GM19023 (cell line): Measurements from ENCODE around the gene XPNPEP3.
"Not testable (repeated sequence)": the region's sequence is repeated elsewhere in the genome, so short reads cannot be mapped to it uniquely, and the experiment has no call there.

Experiments
- ATAC-seq: cut with Tn5 transposase; IDR thresholded peaks from one replicate; pipeline ENCODE4 v1.9.1; 2021; ENCODE audit warnings: mild to moderate bottlenecking, moderate library complexity; ENCODE audit not compliant: unreplicated experiment

Gene XPNPEP3

GRCh38 chr22:40855979-40856512 is 902 bp upstream of the XPNPEP3 start:
- ATAC-seq = peak; percentile 31

- ATAC-seq = no peak
Measured at GRCh38 chr22:40857309-40857855, 434 bp downstream of the XPNPEP3 start.

GRCh38 chr22:40862013-40862412 is 5.1 kb downstream of the XPNPEP3 start, which contains the start of gene DNAJB7:
Gene DNAJB7 (minus strand): TSS chr22:40862113. CDS start chr22:40861994, 119 bp downstream.
- no peak for ATAC-seq

- no peak for ATAC-seq
Measured at GRCh38 chr22:40862537-40862936, 5.6 kb downstream of the XPNPEP3 start.

- no peak for ATAC-seq
Measured at GRCh38 chr22:40867109-40867508, 10.2 kb downstream of the XPNPEP3 start.

- not testable (repeated sequence) for ATAC-seq
Measured at GRCh38 chr22:40868379-40868778, 11.4 kb downstream of the XPNPEP3 start.

- ATAC-seq = no peak
Measured at GRCh38 chr22:40874016-40874415, 17.1 kb downstream of the XPNPEP3 start.

- no peak for ATAC-seq
Measured at GRCh38 chr22:40875111-40875510, 18.2 kb downstream of the XPNPEP3 start.

GRCh38 chr22:40876907-40877306 is 20.0 kb downstream of the XPNPEP3 start:
- no peak for ATAC-seq

- no peak for ATAC-seq
Measured at GRCh38 chr22:40877488-40877887, 20.5 kb downstream of the XPNPEP3 start.

GRCh38 chr22:40878922-40879321 is 22.0 kb downstream of the XPNPEP3 start:
- ATAC-seq = no peak

- ATAC-seq = no peak
Measured at GRCh38 chr22:40889116-40889515, 32.2 kb downstream of the XPNPEP3 start.

- no peak for ATAC-seq
Measured at GRCh38 chr22:40890881-40891280, 33.9 kb downstream of the XPNPEP3 start.

- ATAC-seq = no peak
Measured at GRCh38 chr22:40894417-40894816, 37.5 kb downstream of the XPNPEP3 start.

- no peak for ATAC-seq
Measured at GRCh38 chr22:40898850-40899357, 42.0 kb downstream of the XPNPEP3 start.

GRCh38 chr22:40904101-40904500 is 47.2 kb downstream of the XPNPEP3 start:
- no peak for ATAC-seq

GRCh38 chr22:40908895-40909294 is 51.9 kb downstream of the XPNPEP3 start:
- no peak for ATAC-seq

GRCh38 chr22:40911772-40912171 is 54.8 kb downstream of the XPNPEP3 start:
- ATAC-seq = no peak

GRCh38 chr22:40912987-40913386 is 56.0 kb downstream of the XPNPEP3 start:
- not testable (repeated sequence) for ATAC-seq

GRCh38 chr22:40919446-40919845 is 62.5 kb downstream of the XPNPEP3 start:
- no peak for ATAC-seq

- no peak for ATAC-seq
Measured at GRCh38 chr22:40920526-40920925, 63.6 kb downstream of the XPNPEP3 start.

- no peak for ATAC-seq
Measured at GRCh38 chr22:40922484-40923303, 65.7 kb downstream of the XPNPEP3 start.
